Midbrain (tissue), 1 donor: ENCODE data around the gene MAST2.
"Not testable (repeated sequence)": the region's sequence is repeated elsewhere in the genome, so short reads cannot be mapped to it uniquely, and the experiment has no call there.

ENCODE experiments used
- DNase-seq: peaks from one replicate; lab custom pipeline; 2025; lab: John Stamatoyannopoulos, UW

The MAST2 gene

GRCh38 chr1:45803299-45803780, at the start of gene MAST2:
TSS of gene MAST2 (plus strand) at chr1:45803612. CDS start at chr1:45803896, 284 bp downstream.
- peak; percentile 90 for DNase-seq

GRCh38 chr1:45755697-45756096, 47.7 kb upstream of the MAST2 start:
- no peak for DNase-seq

DNA sequence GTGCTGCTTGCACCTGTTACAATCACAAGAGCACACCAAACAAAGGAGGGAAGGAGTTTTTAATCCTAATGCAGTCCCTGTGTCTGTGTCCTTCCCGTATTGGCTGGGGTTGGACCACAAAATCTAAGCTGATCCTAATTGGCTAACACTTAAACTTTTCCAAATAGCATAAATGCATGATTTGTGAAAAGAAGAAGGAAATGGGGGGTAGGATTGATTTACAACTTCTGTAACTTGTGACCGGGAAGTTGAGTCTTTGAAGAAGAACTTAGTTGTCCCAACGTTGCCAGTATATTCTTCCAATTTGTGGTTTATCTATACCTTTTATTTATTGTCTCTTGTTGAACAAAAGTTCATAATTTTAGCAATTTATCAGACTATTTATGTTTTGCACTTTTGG, 41.1 kb upstream of the MAST2 start:
- DNase-seq, result no peak

GRCh38 chr1:45765999-45766792, 37.2 kb upstream of the MAST2 start:
- no peak for DNase-seq

- no peak for DNase-seq
Observed at GRCh38 chr1:45767035-45767434, 36.4 kb upstream of the MAST2 start.

GRCh38 chr1:45769261-45769932, 34.0 kb upstream of the MAST2 start:
- no peak for DNase-seq

DNA sequence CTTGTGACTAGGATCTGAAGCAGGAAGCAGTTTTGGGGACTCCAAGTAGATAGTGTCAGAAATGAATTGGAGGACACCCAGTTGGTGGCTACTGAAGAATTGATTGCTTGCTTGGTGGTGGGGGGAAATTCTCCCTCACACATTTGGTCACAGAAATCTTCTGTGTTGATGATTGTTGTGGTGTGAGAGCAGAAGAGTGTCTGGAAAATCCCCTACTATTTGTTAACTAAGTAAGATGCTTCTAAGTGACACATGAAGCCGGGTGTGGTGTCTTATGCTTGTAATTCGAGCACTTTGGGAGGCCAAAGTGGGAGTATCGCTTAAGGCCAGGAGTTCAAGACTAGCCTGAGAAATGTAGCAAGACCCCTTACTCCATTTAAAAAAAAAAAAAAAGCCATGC, 30.4 kb upstream of the MAST2 start:
- DNase-seq, result no peak

DNA sequence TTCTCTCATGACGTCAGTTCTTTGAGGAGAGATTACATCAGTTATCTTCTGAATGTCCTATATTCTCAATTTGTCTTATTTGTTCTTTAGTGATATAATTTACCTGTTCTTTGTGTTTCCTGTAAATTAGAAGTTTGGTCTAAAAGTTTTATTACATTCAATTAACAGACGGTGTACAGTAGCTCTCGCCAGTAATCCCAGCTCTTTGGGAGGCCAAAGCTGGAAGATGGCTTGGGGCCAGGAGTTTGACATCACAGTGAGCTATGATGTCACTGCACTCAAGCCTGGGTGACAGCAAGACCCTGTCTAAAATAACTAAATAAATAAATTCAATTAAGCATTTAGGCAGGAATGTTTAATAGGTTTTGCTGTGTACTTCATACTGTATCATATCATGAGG, 27.6 kb upstream of the MAST2 start:
- no peak for DNase-seq

DNA sequence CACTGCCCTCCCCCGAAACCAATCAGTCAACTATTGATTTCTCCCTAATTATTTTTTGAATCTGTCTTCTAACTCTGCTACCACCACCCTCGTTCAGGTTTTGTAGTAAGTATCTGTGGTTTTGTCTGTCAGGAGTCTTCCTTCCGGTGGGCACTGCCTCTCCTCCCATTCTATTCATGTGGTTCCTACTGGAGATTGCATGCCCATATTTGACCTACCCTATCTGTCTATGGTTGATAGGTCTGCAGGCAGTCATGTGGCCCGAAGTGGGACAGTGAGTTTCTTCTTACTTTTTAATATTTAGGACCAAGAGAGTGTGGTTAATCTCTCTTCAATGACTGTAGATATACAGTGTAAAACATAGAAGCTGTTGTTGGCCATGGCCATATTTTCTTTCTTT, 17.8 kb upstream of the MAST2 start:
- DNase-seq, result no peak

- DNase-seq, result no peak
Observed at GRCh38 chr1:45787905-45788304, 15.5 kb upstream of the MAST2 start.

DNA sequence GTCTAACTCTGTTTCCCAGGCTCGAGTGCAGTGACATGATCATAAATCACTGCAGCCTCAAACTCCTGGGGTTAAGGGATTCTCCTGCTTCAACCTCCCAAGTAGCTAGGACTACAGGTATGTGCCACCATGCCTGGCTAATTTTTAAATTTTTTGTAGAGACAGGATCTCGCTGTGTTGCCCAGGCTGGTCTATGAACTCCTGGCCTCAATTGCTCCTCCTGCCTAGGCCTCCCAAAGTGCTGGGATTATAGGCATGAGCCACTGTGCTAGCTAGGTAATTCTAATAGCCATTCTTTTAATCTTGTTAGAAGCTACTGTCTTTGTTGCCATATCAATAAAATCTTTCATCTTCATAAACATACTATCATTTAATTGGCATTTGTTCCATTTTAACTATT, 13.8 kb upstream of the MAST2 start:
- DNase-seq, result no peak

DNA sequence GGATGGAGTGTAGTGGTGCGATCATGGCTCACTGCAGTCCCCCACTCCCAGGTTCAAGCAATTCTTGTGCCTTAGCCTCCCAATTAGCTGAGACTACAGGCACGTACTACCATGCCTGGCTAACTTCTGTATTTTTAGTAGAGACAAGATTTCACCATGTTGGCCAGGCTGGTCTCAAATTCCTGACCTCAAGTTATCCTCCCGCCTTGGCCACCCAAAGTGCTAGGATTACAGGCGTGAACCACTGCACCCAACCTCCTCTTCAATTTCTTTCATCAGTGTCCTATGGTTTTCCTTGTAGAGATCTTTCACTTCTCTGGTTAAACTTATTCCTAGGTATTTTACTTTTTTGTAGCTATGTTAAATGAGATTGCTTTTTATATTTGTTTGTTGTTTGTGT, 10.7 kb upstream of the MAST2 start:
- DNase-seq, result no peak

DNA sequence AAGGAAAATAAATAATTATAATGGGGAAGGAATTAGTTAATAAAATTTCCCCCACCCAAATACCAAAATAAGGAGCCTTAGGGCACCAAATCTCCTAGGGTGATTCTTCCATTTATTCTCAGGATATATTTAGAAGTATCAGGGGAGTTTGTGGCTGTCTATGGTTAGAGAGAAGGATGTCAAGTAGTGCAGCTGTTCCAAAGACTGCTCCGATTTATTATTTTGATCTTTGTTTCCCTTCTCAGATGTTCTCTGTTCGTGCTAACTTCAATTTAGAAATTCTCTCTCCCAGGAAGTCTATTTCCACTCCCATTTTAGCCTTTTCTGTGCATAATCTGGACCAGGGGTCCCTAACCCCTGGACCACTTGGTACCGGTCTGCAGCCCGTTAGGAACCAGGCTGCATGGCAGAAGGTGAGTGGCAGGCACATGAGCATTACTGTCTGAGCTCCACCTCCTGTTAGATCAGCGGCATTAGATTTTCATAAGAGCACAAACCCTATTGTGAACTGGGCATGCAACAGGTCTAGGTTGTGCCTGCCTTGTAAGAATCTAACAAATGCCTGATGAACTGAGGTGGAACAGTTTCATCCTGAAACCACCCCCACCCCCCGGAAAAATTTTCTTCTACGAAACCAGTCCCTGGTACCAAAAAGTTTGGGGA, 9.3 kb upstream of the MAST2 start:
- DNase-seq, result no peak

- no peak for DNase-seq
Observed at GRCh38 chr1:45796381-45796780, 7.0 kb upstream of the MAST2 start.

- no peak for DNase-seq
Observed at GRCh38 chr1:45796946-45797345, 6.5 kb upstream of the MAST2 start.

DNA sequence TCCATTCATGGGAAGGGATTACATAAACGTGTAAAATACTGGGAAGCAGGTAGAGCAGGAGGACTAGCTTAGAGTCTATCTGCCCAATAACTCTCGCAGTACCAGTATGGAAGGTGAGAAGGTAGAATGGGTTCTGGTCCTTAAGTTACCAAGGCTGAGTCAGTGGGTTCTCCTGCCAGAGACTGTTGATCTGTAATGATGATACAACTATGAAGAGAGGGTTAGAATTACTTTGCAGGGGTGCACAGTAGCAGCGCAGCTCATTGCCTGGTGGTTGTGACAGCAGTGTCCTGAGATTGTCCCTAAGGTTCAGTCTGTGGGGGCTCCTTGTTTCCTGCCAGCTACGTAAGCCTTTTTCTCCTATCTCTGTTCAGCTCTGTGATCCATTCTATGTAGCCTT, 2.5 kb upstream of the MAST2 start:
- no peak for DNase-seq

DNA sequence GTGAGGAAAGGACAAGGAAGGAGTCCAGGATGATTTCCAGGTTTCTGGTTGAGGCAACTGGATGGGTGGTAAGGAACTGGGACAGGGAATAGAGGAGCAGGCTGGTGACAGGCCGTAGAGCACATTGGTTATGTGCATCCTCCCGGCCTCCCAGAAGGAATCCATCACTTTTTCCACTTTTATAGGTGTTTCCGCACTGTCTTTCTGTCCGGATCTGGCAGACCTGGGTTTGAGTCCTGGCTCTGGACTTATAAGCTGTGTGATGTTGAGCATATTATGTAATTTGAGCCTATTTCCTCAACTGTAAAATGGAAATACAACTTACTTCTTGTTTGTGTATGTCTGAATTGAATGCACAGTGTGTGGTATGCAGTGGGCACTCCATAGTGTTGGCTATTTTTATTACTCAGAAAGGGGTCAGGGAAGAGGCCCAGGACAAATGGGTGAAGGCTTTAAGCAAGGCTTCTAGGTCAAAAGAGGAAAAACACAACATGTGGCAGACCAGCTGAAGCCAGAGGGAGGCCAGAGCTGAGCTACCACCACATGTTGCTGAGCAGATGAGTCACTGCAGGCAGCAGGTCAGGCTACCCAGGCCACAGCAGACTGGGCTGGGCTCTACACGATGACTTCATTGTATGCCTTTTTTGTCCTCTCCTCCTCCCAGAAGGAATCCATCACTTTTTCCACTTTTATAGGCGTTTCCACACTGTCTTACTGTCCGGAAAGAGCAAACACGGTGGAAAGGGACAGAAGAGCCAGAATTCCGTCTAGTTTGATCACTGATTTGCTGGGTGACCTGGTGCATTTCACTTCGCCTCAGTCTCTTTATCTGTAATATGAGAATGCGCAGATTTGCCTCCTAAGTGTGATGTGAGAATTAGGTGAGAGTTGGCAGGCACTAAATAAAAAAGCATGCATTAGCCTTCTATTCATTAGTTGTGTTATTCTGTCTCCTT, 791 bp upstream of the MAST2 start:
- DNase-seq, result peak; percentile 45

- not testable (repeated sequence) for DNase-seq
Observed at GRCh38 chr1:45803781-45804668, 613 bp downstream of the MAST2 start.

DNA sequence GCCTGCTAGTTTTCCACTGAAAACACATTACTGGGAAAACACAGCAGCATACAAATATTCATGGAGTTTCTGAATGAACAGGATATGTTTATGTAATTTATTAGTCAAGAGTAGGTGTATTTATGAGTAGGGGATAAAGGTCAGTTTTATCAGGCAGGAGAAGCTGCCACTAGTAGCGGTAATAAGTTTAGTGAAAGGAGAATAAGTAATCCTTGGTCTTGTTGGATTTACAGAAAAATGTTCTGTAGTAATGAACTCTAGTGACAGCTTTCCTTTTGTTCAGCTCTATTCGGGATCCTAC, 1.2 kb downstream of the MAST2 start:
- no peak for DNase-seq

GRCh38 chr1:45806129-45806528, 2.7 kb downstream of the MAST2 start:
- DNase-seq, result no peak

DNA sequence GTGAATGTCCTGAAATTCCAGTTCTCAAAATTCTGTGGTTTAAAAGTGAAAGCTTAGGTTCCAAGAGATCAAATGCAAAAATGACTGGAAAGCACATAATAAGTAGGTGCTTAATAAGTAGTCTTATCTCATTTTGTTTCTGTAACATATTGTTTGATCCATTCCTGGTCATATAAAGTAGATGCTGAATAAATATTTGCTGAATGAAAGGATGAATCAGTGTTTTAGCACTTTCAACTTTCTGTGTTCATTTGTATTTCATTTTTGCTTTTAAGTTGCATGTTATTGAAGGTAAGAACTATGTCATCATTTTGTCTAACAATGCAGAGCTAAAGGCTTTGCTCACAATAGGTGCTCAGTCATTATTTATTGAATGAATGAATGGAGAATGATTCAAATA, 6.3 kb downstream of the MAST2 start:
- no peak for DNase-seq
